BE2C (cell line): Measurements from ENCODE around the gene MAPKAP1.

Experiments used
- DNase-seq: peaks from one replicate; pipeline ENCODE4 v3.0.0-alpha.2; 2020
- H3K27me3 ChIP-seq: fragments of 250-450 bp; sonication (Bioruptor Pico); 2 replicates; pipeline ENCODE4 v1.5.1; 2020; ENCODE audit warnings: mild to moderate bottlenecking
- H3K36me3 ChIP-seq: fragments of 250-450 bp; sonication (Bioruptor Pico); 2 replicates; pipeline ENCODE4 v1.5.1; 2020; ENCODE audit warnings: mild to moderate bottlenecking
- H3K4me1 ChIP-seq: fragments of 250-450 bp; sonication (Bioruptor Pico); 2 replicates; pipeline ENCODE4 v1.5.1; 2020
- H3K4me3 ChIP-seq: 2 replicates; pipeline ENCODE4 v1.5.1; 2011; ENCODE audit warnings: low read depth, low read length
- H3K9me3 ChIP-seq: fragments of 250-450 bp; sonication (Bioruptor Pico); 2 replicates; pipeline ENCODE4 v1.5.1; 2020
- TF ChIP-seq, protein P1 (sequence below): IDR thresholded peaks from 2 replicates; pipeline ENCODE4 v1.5.1; 2012; ENCODE audit warnings: mild to moderate bottlenecking, low read depth, low read length

MAPKAP1 gene

DNA sequence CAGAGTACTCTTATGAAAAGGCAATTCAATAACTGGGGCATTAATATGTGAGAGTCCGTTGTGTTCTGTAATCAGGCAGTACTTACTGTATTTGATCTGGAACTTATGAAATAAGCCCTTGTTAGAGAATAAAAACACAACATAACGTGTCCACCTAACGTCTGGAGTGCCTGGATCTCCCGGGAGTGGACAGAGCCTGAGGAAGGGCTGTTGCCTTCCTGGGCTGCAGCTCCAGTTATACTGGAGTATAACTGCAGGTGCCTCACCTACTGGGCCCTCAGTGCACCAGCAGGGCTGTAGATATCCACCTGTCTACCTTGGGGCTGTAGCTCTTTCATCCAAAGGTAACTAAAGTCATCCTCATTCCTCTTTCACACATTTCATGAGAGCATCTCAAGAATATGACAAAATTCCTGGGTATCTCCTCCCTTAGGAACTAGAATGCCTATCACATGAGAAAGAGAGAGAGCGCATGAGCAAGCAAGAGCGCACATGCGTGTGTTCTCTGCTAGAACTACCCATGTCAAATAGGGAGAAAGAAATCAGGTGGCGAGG, 245.3 kb downstream of the MAPKAP1 start:
- no peaks in the 10 kb centered on the region for H3K27me3 ChIP-seq
- TF ChIP-seq, protein P1, sequence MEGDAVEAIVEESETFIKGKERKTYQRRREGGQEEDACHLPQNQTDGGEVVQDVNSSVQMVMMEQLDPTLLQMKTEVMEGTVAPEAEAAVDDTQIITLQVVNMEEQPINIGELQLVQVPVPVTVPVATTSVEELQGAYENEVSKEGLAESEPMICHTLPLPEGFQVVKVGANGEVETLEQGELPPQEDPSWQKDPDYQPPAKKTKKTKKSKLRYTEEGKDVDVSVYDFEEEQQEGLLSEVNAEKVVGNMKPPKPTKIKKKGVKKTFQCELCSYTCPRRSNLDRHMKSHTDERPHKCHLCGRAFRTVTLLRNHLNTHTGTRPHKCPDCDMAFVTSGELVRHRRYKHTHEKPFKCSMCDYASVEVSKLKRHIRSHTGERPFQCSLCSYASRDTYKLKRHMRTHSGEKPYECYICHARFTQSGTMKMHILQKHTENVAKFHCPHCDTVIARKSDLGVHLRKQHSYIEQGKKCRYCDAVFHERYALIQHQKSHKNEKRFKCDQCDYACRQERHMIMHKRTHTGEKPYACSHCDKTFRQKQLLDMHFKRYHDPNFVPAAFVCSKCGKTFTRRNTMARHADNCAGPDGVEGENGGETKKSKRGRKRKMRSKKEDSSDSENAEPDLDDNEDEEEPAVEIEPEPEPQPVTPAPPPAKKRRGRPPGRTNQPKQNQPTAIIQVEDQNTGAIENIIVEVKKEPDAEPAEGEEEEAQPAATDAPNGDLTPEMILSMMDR: no peak
- no peaks in the 10 kb centered on the region for H3K9me3 ChIP-seq
- no peak for DNase-seq
- no peaks in the 10 kb centered on the region; the same call in 1 of the 2 replicates for H3K36me3 ChIP-seq
- H3K4me3 ChIP-seq: no peak overlapping the region
- peaks cover 13% of the 10 kb centered on the region for H3K4me1 ChIP-seq

DNA sequence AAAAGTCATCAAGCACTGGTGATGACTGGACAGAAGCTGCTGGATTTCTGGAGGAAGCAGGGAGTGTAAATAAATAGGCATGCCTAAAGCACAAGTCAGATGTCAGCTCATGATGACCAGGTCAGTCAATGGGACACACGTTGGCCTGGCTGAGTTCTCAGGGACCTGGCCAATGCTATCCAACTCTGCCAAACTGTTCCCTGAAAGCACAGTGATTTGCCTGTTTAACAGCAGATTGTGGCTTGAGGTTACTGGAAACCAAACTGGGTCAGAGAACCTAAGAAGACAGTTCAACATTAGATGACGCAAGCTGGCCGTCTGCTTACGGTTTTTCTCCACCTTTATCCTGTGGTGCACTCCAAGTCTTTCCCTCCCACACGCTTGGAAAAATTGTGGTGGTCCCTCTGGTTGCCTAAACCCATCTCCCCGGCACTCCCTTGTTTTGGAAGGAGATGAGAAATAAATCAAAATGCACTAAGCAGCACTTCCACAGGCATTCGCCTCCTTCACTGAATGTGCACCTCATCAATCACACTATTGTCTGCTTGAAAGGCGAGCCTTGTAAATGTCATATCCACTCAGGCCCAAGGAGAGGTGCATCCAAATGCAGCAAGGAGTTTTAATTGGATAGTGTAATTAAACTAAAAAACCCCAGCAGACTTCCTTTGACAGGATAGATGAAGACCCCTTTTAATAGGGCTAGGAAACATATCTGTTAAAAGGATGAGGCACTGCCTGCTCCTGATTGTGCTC, 245.9 kb downstream of the MAPKAP1 start:
- TF ChIP-seq, protein P1: no peak
- H3K36me3 ChIP-seq: no peaks in the 10 kb centered on the region; the same call in 1 of the 2 replicates
- H3K4me1 ChIP-seq: peaks cover 13% of the 10 kb centered on the region
- H3K9me3 ChIP-seq: no peaks in the 10 kb centered on the region
- H3K4me3 ChIP-seq: no peak overlapping the region
- DNase-seq: no peak
- H3K27me3 ChIP-seq: no peaks in the 10 kb centered on the region

DNA sequence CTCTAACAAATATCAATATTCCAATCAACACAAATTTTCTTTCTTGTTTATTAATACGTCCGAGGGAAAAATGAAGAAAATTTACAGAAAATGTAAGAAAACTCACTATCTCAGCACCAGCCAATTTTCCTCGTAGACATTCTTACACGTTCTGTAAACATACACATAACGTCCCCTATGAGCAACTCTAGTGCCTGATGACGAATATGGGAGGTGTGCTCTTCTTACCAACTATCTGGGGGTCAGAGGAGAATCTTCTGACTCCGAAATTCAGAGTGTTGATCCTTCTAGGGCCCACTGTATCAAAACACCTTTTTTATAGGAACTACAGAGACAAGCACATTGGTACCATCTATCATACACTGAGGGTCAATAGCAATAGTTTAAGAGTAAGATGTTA, 246.7 kb downstream of the MAPKAP1 start:
- TF ChIP-seq, protein P1: no peak
- Histone ChIP-seq H3K4me1 (peaks cover 13% of the 10 kb centered on the region), H3K27me3 (no peaks in the 10 kb centered on the region)

DNA sequence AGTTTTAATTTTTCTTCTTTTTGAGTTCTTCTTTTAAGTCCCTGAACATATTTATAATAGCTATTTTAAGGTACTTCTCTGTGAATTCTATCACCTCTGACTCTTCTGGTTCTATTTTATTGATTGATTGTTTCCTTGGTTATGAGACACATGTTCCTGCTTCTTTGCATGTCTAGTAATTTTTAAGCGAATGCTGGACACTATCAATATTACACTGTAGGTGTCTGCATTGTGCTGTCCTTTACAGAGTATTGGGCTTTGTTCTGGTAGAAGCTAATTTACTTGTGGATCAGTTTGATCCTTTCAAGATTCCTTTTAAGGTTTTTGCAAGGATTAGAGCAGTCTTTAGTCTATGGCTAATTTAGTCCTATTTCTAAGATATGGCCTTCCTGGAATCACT, 249.7 kb downstream of the MAPKAP1 start:
- DNase-seq: no peak
- Histone ChIP-seq H3K4me1 (no peaks in the 10 kb centered on the region), H3K9me3 (no peaks in the 10 kb centered on the region), H3K4me3 (no peak overlapping the region), H3K36me3 (peaks cover 3% of the 10 kb centered on the region), H3K27me3 (no peaks in the 10 kb centered on the region)
- TF ChIP-seq, protein P1: no peak

More for the DNA sequence above, 246.7 kb downstream of the MAPKAP1 start:
- no peaks in the 10 kb centered on the region; the same call in 1 of the 2 replicates for H3K36me3 ChIP-seq
- no peak for DNase-seq
- H3K4me3 ChIP-seq: no peak overlapping the region
- H3K9me3 ChIP-seq: no peaks in the 10 kb centered on the region

DNA sequence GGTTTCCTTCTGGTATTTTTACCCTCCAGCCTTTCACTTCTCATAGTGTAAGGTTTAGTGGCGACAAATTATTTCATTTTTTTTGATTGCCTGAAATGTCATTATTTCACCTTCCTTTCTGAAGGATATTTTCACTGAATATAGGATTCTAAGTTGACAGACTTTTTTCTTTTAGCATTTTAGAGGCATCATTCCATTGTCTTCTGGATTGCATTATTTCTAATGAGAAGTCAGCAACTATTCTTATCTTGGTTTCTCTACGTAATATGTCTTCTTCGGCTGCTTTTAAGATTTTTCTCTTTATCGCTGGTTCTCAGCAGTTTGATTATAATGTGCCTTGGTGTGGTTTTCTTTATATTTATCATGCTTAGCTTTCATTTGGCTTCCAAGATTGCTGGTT, 251.1 kb downstream of the MAPKAP1 start:
- TF ChIP-seq, protein P1: no peak
- Histone ChIP-seq H3K36me3 (peaks cover 3% of the 10 kb centered on the region), H3K4me1 (peaks cover 3% of the 10 kb centered on the region; the same call in 1 of the 2 replicates), H3K27me3 (no peaks in the 10 kb centered on the region), H3K4me3 (no peak overlapping the region), H3K9me3 (no peaks in the 10 kb centered on the region)
- no peak for DNase-seq

DNA sequence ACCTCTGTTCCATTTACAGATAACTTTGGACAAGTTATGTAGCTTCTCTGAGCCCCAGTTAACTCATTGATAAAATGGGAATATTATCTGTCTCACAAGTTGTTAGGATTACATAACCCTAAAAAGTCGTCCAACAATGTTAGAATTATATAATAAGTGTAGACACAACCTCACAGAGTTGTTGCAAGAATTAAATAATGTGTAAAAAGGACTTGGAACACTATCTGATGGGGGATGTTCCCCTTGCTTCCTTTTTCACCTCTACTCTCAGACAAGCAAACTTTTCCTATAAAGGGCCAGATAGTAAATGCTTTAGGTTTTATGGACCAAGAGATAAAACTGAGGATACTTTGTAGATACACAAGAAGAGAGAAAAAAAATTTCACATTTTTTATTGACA, 251.9 kb downstream of the MAPKAP1 start:
- no peak for DNase-seq
- TF ChIP-seq, protein P1: no peak

More for the DNA sequence above, 251.9 kb downstream of the MAPKAP1 start:
- Histone ChIP-seq H3K36me3 (peaks cover 3% of the 10 kb centered on the region), H3K27me3 (no peaks in the 10 kb centered on the region), H3K9me3 (no peaks in the 10 kb centered on the region), H3K4me3 (no peak overlapping the region), H3K4me1 (peaks cover 3% of the 10 kb centered on the region; the same call in 1 of the 2 replicates)
